Left ventricle myocardium inferior (tissue), 1 donor: ENCODE data around the gene METTL4. TPM values are rescaled to one million over a fixed set of nuclear protein-coding genes. Genes with fewer than 3 reads are reported as not detected.

ENCODE experiments used
- DNase-seq: peaks from one replicate; pipeline ENCODE4 v3.0.0-alpha.2; 2020
- H3K27ac ChIP-seq: fragments of 200-600 bp; replicated peaks from 2 replicates; pipeline ENCODE4 v1.8.0; 2021
- H3K27me3 ChIP-seq: fragments of 200-600 bp; 2 replicates; pipeline ENCODE4 v1.8.0; 2021; ENCODE audit warnings: low read depth
- H3K36me3 ChIP-seq: fragments of 200-600 bp; 2 replicates; pipeline ENCODE4 v1.8.0; 2021
- H3K4me1 ChIP-seq: fragments of 200-600 bp; 2 replicates; pipeline ENCODE4 v1.8.0; 2021
- H3K4me3 ChIP-seq: fragments of 200-600 bp; 2 replicates; pipeline ENCODE4 v1.8.0; 2021; ENCODE audit warnings: mild to moderate bottlenecking, moderate library complexity
- H3K9me3 ChIP-seq: fragments of 200-600 bp; replicated peaks from 2 replicates; pipeline ENCODE4 v1.8.0; 2021
- intact Hi-C: fragments of 100-400 bp; cut with micrococcal nuclease; formaldehyde crosslinking; loops from one replicate; pipeline ENCODE4 v1.11.0; 2022
- total RNA-seq: library from RNA; stranded (reverse); fragmentation: NEBNext Ultra II Directional; extraction: Animal tissue kit (Norgen Biotek cat#: 25700); gene quantifications from one replicate; pipeline ENCODE4 v1.2.1, GENCODE V29; 2021
- TF ChIP-seq, protein P1 (sequence below): fragments of 200-600 bp; IDR thresholded peaks from 2 replicates; pipeline ENCODE4 v1.8.0; 2021; ENCODE audit warnings: antibody characterized with exemption, mild to moderate bottlenecking, borderline replicate concordance
- donor health status: DM: no; HTN: yes; CAD: no; lungs with severe emphysema.

Gene METTL4
- total RNA-seq, 1 donor from 2014 or later: 7.8 TPM

DNA sequence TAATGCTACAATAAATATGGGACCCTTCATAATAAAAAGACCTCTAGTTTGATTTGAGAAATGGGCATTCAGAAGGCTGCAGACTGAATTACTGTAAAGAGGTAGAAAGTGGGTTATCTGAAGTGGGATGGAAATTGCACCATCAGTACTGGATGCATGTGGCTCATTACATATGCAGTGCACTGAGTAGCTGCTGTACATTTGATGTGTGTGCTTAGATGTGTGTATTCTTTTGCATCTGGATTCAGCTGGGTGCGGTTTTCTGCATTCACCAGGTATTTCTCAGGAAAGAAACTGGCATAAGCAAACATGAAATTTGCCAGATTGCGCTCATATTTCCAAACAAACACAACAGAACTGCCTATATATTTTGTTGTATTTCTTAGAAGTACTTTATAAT lies 38.3 kb upstream of the METTL4 start:
- peaks cover 7% of the 10 kb centered on the region for H3K4me1 ChIP-seq
- no peaks in the 10 kb centered on the region for H3K27me3 ChIP-seq
- no peaks in the 10 kb centered on the region for H3K9me3 ChIP-seq
- no peaks in the 10 kb centered on the region for H3K36me3 ChIP-seq
- no peak overlapping the region for H3K4me3 ChIP-seq
- intact Hi-C loops: no loop called here
- DNase-seq: no peak
- H3K27ac ChIP-seq: no peak overlapping the region
- TF ChIP-seq, protein P1, sequence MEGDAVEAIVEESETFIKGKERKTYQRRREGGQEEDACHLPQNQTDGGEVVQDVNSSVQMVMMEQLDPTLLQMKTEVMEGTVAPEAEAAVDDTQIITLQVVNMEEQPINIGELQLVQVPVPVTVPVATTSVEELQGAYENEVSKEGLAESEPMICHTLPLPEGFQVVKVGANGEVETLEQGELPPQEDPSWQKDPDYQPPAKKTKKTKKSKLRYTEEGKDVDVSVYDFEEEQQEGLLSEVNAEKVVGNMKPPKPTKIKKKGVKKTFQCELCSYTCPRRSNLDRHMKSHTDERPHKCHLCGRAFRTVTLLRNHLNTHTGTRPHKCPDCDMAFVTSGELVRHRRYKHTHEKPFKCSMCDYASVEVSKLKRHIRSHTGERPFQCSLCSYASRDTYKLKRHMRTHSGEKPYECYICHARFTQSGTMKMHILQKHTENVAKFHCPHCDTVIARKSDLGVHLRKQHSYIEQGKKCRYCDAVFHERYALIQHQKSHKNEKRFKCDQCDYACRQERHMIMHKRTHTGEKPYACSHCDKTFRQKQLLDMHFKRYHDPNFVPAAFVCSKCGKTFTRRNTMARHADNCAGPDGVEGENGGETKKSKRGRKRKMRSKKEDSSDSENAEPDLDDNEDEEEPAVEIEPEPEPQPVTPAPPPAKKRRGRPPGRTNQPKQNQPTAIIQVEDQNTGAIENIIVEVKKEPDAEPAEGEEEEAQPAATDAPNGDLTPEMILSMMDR: no peak

DNA sequence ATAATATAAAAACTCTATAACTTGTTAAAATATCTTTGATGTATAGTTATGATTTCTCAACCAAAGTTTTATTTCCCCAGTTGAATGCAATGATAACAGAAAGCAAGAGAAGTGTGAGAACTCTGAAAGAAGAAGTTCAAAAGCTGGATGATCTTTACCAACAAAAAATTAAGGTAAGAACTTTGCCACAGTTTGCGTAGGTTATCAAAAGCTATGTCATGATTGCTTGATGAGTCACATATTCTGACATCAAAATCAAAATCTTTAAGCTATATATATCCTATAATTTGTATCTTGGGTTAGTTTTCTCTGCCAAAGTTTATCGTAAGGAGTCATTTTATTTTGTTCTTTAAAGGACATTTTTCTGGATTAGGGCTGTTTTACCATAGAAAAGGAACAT lies 35.0 kb upstream of the METTL4 start:
- no peak for DNase-seq
- Histone ChIP-seq H3K9me3 (no peaks in the 10 kb centered on the region), H3K36me3 (no peaks in the 10 kb centered on the region), H3K27me3 (no peaks in the 10 kb centered on the region), H3K4me3 (peak overlapping the region; percentile 41), H3K4me1 (peaks cover 7% of the 10 kb centered on the region), H3K27ac (peak overlapping the region; percentile 59)
- intact Hi-C loops: no loop called here
- TF ChIP-seq, protein P1: no peak

DNA sequence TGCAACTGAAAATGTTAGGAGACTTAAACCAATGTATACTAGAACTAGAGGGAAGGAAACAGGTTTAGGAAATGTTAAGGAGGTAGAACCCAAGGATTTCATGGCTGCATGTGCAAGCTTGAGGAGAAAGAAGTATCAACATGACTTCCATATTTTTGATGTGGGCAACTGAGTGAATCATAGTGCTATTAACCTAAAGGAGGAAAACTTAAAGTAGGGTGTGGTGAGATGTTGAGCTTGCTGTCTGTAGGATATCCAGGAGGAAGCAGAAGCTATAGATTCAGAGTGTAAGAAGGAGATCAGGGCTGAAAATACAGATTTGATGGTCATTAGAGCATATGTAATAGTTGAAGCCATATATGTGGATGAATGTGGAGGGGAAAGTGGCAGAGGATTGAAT lies 31.5 kb upstream of the METTL4 start:
- no peak overlapping the region for H3K27ac ChIP-seq

DNA sequence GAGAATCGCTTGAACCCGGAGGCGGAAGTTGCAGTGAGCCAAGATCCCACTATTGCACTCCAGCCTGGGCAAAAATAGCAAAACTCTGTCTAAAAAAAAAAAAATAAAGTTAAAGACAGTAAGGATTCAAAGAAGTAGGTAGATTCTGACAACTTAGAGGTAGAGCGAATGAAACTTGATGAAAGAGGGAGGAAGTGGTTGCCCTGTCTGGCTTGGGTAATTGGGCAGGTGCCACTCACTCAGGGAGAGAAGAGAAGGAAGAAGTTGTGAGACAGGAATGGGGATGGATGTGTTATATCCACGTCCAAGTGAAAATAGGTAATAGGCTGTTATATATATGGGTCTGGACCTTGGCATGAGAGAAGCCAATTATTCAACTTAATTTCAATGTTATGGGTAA lies 26.3 kb upstream of the METTL4 start:
- Histone ChIP-seq H3K36me3 (no peaks in the 10 kb centered on the region), H3K9me3 (no peaks in the 10 kb centered on the region), H3K4me1 (no peaks in the 10 kb centered on the region), H3K27ac (no peak overlapping the region), H3K4me3 (no peak overlapping the region), H3K27me3 (no peaks in the 10 kb centered on the region)
- intact Hi-C loops: no loop called here
- no peak for DNase-seq
- TF ChIP-seq, protein P1: no peak

More for the DNA sequence above, 31.5 kb upstream of the METTL4 start:
- Histone ChIP-seq H3K4me1 (peaks cover 7% of the 10 kb centered on the region), H3K36me3 (no peaks in the 10 kb centered on the region), H3K27me3 (no peaks in the 10 kb centered on the region), H3K4me3 (no peak overlapping the region), H3K9me3 (no peaks in the 10 kb centered on the region)
- TF ChIP-seq, protein P1: no peak
- intact Hi-C loops: no loop called here
- DNase-seq: no peak

DNA sequence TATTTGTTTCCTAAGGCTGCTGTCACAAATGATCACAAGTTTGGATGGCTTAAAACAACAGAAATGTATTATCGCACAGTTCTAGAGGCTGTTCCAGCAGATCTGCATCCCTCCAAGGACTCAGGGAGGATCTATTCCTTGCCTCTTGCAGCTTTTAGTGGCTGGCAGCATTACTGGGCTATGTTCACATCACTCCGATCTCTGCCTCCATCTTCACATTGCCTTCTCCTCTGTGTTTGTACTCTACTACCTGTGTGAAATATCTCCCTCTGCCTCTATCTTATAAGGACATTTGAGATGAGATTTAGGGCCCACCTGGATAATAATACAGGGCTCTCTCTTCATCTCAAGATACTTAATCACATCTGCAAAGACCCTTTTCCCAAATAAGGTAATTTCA lies 19.0 kb upstream of the METTL4 start:
- intact Hi-C loops: no loop called here
- Histone ChIP-seq H3K27me3 (no peaks in the 10 kb centered on the region), H3K9me3 (no peaks in the 10 kb centered on the region), H3K27ac (peak overlapping the region; percentile 0), H3K4me3 (peak overlapping the region; percentile 27), H3K4me1 (no peaks in the 10 kb centered on the region), H3K36me3 (no peaks in the 10 kb centered on the region)
- TF ChIP-seq, protein P1: no peak
- DNase-seq: no peak
